ENCODE data around the gene ABLIM2. TPM values are rescaled to one million over a fixed set of nuclear protein-coding genes. Genes with fewer than 3 reads are reported as not detected.

ABLIM2 gene
- total and polyA plus RNA-seq, 2 of the 13 experiments (the other 11 are each of a cell fraction or from before 2014, with no cell fraction given), result 0.20 to 0.37 TPM

DNA sequence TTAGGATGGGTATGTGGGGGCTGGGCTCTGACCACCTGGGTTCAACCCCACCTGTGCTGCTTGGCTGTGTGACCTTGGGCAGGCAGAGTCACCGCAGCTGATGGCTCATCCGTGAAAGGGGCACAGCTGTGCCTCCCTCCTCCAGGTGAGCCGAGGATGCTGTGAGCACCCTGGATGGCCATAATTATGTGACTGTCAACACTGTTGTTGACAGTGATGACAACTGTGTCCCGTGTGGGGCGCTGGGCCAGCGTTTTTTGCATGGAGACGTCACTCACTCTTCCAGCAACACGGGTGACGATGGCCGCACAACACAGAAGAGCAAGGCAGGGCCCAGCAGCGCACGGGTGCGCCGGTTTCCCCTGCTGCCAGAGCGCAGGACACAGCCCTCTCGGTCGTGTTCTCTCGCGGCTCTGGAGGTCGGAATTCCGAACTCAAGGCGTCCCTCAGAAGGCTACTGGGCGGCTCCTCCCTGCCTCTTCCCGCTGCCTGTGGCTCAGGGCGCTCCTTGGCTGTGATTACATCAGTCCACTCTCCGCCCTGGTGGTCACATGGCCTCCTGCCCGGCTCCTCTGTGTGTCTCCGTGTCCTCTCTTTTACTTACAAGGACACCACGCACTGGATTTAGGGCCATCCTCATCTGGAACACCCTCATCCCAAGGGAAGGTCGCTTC is 41.8 kb upstream of the ABLIM2 start (continued):
- TF ChIP-seq ZNF747 (CRISPR knock-in tag; IDR thresholded peaks at IDR 0.05; ENCODE audit: borderline replicate concordance) (peak; percentile 51; the same call in 1 of the 2 replicates), FOXP1 (IDR thresholded peaks at IDR 0.05) (no peak), FOXP1 (CRISPR knock-in tag; IDR thresholded peaks at IDR 0.05) (0 out of 2 replicates have a peak, but pooled peaks have one; percentile 28), JARID2 (CRISPR knock-in tag; IDR thresholded peaks at IDR 0.05; ENCODE audit: insufficient replicate concordance) (no peak), AKAP8 (CRISPR knock-in tag; IDR thresholded peaks at IDR 0.05) (peak; percentile 51; the same call in 1 of the 2 replicates), PCBP1 (IDR thresholded peaks at IDR 0.05; ENCODE audit: borderline replicate concordance, low read depth, low read length) (0 out of 2 replicates have a peak, but pooled peaks have one; percentile 51), IRF9 (CRISPR knock-in tag; IDR thresholded peaks at IDR 0.05; ENCODE audit: borderline replicate concordance) (peak; percentile 62; the same call in 1 of the 2 replicates), TOE1 (CRISPR knock-in tag; IDR thresholded peaks at IDR 0.05) (no peak), STAG1 (CRISPR knock-in tag; IDR thresholded peaks at IDR 0.05) (no peak), ZNF629 (CRISPR knock-in tag; conservative IDR thresholded peaks at IDR 0.05) (peak; percentile 85), HDAC1 (CRISPR knock-in tag; IDR thresholded peaks at IDR 0.05) (peak; percentile 52), MXD3 (CRISPR knock-in tag; IDR thresholded peaks at IDR 0.05) (0 out of 2 replicates have a peak, but pooled peaks have one; percentile 27), ZSCAN31 (CRISPR knock-in tag; IDR thresholded peaks at IDR 0.05; ENCODE audit: low read depth) (no peak), ZNF275 (CRISPR knock-in tag; IDR thresholded peaks at IDR 0.05; ENCODE audit: borderline replicate concordance) (0 out of 2 replicates have a peak, but pooled peaks have one; percentile 31), SSRP1 (CRISPR knock-in tag; IDR thresholded peaks at IDR 0.05) (0 out of 2 replicates have a peak, but pooled peaks have one; percentile 6)
- TF ChIP-seq, protein P1, sequence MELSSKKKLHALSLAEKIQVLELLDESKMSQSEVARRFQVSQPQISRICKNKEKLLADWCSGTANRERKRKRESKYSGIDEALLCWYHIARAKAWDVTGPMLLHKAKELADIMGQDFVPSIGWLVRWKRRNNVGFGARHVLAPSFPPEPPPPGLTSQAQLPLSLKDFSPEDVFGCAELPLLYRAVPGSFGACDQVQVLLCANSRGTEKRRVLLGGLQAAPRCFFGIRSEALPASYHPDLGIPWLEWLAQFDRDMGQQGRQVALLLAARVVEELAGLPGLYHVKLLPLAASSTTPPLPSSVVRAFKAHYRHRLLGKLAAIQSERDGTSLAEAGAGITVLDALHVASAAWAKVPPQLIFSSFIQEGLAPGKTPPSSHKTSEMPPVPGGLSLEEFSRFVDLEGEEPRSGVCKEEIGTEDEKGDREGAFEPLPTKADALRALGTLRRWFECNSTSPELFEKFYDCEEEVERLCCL (CRISPR knock-in tag; IDR thresholded peaks at IDR 0.05; ENCODE audit: borderline replicate concordance), result no peak
- TF ChIP-seq, protein P2, sequence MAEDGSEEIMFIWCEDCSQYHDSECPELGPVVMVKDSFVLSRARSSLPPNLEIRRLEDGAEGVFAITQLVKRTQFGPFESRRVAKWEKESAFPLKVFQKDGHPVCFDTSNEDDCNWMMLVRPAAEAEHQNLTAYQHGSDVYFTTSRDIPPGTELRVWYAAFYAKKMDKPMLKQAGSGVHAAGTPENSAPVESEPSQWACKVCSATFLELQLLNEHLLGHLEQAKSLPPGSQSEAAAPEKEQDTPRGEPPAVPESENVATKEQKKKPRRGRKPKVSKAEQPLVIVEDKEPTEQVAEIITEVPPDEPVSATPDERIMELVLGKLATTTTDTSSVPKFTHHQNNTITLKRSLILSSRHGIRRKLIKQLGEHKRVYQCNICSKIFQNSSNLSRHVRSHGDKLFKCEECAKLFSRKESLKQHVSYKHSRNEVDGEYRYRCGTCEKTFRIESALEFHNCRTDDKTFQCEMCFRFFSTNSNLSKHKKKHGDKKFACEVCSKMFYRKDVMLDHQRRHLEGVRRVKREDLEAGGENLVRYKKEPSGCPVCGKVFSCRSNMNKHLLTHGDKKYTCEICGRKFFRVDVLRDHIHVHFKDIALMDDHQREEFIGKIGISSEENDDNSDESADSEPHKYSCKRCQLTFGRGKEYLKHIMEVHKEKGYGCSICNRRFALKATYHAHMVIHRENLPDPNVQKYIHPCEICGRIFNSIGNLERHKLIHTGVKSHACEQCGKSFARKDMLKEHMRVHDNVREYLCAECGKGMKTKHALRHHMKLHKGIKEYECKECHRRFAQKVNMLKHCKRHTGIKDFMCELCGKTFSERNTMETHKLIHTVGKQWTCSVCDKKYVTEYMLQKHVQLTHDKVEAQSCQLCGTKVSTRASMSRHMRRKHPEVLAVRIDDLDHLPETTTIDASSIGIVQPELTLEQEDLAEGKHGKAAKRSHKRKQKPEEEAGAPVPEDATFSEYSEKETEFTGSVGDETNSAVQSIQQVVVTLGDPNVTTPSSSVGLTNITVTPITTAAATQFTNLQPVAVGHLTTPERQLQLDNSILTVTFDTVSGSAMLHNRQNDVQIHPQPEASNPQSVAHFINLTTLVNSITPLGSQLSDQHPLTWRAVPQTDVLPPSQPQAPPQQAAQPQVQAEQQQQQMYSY (CRISPR knock-in tag; IDR thresholded peaks at IDR 0.05), result 0 out of 2 replicates have a peak, but pooled peaks have one; percentile 8
- TF ChIP-seq, protein P3, sequence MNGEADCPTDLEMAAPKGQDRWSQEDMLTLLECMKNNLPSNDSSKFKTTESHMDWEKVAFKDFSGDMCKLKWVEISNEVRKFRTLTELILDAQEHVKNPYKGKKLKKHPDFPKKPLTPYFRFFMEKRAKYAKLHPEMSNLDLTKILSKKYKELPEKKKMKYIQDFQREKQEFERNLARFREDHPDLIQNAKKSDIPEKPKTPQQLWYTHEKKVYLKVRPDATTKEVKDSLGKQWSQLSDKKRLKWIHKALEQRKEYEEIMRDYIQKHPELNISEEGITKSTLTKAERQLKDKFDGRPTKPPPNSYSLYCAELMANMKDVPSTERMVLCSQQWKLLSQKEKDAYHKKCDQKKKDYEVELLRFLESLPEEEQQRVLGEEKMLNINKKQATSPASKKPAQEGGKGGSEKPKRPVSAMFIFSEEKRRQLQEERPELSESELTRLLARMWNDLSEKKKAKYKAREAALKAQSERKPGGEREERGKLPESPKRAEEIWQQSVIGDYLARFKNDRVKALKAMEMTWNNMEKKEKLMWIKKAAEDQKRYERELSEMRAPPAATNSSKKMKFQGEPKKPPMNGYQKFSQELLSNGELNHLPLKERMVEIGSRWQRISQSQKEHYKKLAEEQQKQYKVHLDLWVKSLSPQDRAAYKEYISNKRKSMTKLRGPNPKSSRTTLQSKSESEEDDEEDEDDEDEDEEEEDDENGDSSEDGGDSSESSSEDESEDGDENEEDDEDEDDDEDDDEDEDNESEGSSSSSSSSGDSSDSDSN (CRISPR knock-in tag; IDR thresholded peaks at IDR 0.05), result peak; percentile 39; the same call in 1 of the 2 replicates

All from HepG2 (cell line).